Heart left ventricle (tissue), 16 donors: ENCODE measurements around the gene SP140L. TPM values are rescaled to one million over a fixed set of nuclear protein-coding genes. Genes with fewer than 3 reads are reported as not detected.

ENCODE experiments used
- ATAC-seq, 4 donors: fragments of 200-7000 bp; cut with Tn5 transposase; one replicate each; pipeline ENCODE4 v1.9.1; 2020 to 2022; ENCODE audit warnings: moderate library complexity in 4 of 4, mild to moderate bottlenecking in 3 of 4, moderate number of reproducible peaks in 1 of 4
- DNase-seq, 5 donors: peaks; one replicate each; pipeline ENCODE4 v3.0.0-alpha.2; 2020
- H3K27ac ChIP-seq, 12 donors: fragments of 200-600 bp; sonication (generic) in 4 of 12; one replicate each; pipeline versions ENCODE4 v1.5.0 to v1.8.0; 2016 to 2022; ENCODE audit warnings: mild to moderate bottlenecking in 2 of 12
- H3K27me3 ChIP-seq, 9 donors: fragments of 200-600 bp; sonication (generic) in 2 of 9; one replicate each; pipeline versions ENCODE4 v1.5.1 to v1.8.0; 2016 to 2022; ENCODE audit warnings: mild to moderate bottlenecking in 3 of 9
- H3K36me3 ChIP-seq, 9 donors: fragments of 200-600 bp; sonication (generic) in 2 of 9; one replicate each; pipeline versions ENCODE4 v1.5.0 to v1.8.0; 2018 to 2022; ENCODE audit warnings: mild to moderate bottlenecking in 2 of 9
- H3K4me1 ChIP-seq, 12 donors: fragments of 200-600 bp; sonication (generic) in 4 of 12; one replicate each; pipeline versions ENCODE4 v1.5.0 to v1.8.0; 2016 to 2022; ENCODE audit warnings: mild to moderate bottlenecking in 3 of 12
- H3K4me3 ChIP-seq, 12 donors: fragments of 200-600 bp; sonication (generic) in 4 of 12; one replicate each; pipeline versions ENCODE4 v1.5.0 to v1.8.0; 2017 to 2022; ENCODE audit warnings: mild to moderate bottlenecking in 9 of 12, moderate library complexity in 4 of 12
- H3K9me3 ChIP-seq, 12 donors: fragments of 200-600 bp; sonication (generic) in 4 of 12; one replicate each; pipeline versions ENCODE4 v1.5.0 to v1.8.0; 2016 to 2022; ENCODE audit warnings: mild to moderate bottlenecking in 1 of 12
- POLR2A ChIP-seq, 2 donors: fragments of 450-650 bp; IDR thresholded peaks; one replicate each; pipeline ENCODE4 v1.6.1; 2017; ENCODE audit warnings: antibody characterized with exemption in 2 of 2, mild to moderate bottlenecking in 2 of 2, moderate library complexity in 2 of 2
- WGBS, 4 donors: extraction: QIAGEN DNeasy Blood & Tissue Kit in 2 of 4; methylation state at CpG; one replicate each; pipeline versions ENCODE4 v1.1.5 to v1.1.7; 2013 to 2018; 5-methylcytosine and 5-hydroxymethylcytosine counted together
- intact Hi-C, 10 donors: fragments of 100-400 bp; cut with DNase I; formaldehyde crosslinking; loops; one replicate each; pipeline versions ENCODE4 v1.11.1 to v1.14.2; 2022
- polyA plus RNA-seq, 2 donors: library from polyadenylated mRNA; stranded (reverse); fragments of 200-250 nt; gene quantifications; one replicate each; pipeline ENCODE4 v1.2.3, GENCODE V29; 2013
- total RNA-seq, 9 donors: library from RNA; depleted of rRNA in 2 of 9; stranded (reverse); fragments of >200 nt in 2 of 9; fragmentation: NEBNext Ultra II Directional in 3 of 9; extraction: Animal tissue kit (Norgen Biotek cat#: 25700) in 3 of 9; gene quantifications; one replicate each; pipeline versions ENCODE4 v1.1.0 to v1.2.4, GENCODE V29; 2016 to 2023
- TF ChIP-seq, protein P1 (sequence below), 12 donors: fragments of 200-600 bp; sonication (generic) in 4 of 12; IDR thresholded peaks; one replicate each; pipeline versions ENCODE4 v1.5.0 to v1.8.0; 2018 to 2022; ENCODE audit warnings: antibody characterized with exemption in 12 of 12, mild to moderate bottlenecking in 5 of 12
- donor health status: ischemic (EF 13 %, LVEDD 7.1; RV severe dilation, severe dysfunction).
- donor health status: healthy with polysubstance abuse.
- donor health status: DM: no; HTN: yes; CAD: no.
- donor health status: DM: no; HTN: no; CAD: no.
- donor health status: ischemic (EF 25% LVEDD 6.9; RV normal size, moderate dysfunction).
- donor health status: ischemic (EF 25% LVEDD 5.7; RV mildly dilated, moderate dysfunction).
- donor health status: healthy.
- donor health status: DM: yes; HTN: yes; CAD: no.
- donor health status: ischemic (EF 35%, LVEDD 5.7; RV mildly dilated, moderate dysfunction).
- donor health status: nonischemic (EF 11% LVEDD 7.7; RV severe dilation, severe dysfunction).
- donor health status: DM: yes; HTN: yes; CAD: no.
- donor health status: PGD.
- donor health status: ischemic (EF 29% LVEDD 5.4; RV normal size, mild dysfunction).
- donor health status: nonischemic (EF 23%, LVEDD 6.1; RV moderate dilation, normal function).

Gene SP140L
- total and polyA plus RNA-seq, 11 donors = 2.5 to 17.6 (median 4.0) TPM

DNA sequence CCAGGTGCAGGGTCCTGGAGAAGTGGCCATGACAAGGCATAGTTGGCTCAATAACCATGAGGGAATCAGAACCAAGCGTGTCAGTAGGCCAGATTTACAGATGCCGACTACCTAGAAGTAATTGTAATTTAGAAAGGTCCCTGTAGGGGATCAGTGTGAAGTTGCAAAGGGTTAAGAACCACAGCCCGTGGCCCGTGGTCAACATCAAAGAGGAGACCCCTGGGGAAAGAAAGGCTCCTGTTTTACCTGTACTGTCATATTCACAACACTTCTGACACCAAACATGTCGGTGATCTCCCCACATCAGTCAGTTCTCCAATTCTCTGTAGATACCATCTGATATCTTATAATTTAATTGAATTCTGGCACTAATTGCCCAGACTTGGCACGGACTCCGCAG is 120.0 kb downstream of the SP140L start:
- Histone ChIP-seq H3K27ac (peak overlapping the region in 1 of 12 donors; percentile 28), H3K36me3 (peaks cover 0 to 99% (median 87%) of the 10 kb centered on the region in 9 donors), H3K9me3 (no peaks in the 10 kb centered on the region), H3K4me1 (peaks cover 0 to 60% (median 0%) of the 10 kb centered on the region in 12 donors), H3K4me3 (no peak overlapping the region), H3K27me3 (no peaks in the 10 kb centered on the region)
- TF ChIP-seq, protein P1, sequence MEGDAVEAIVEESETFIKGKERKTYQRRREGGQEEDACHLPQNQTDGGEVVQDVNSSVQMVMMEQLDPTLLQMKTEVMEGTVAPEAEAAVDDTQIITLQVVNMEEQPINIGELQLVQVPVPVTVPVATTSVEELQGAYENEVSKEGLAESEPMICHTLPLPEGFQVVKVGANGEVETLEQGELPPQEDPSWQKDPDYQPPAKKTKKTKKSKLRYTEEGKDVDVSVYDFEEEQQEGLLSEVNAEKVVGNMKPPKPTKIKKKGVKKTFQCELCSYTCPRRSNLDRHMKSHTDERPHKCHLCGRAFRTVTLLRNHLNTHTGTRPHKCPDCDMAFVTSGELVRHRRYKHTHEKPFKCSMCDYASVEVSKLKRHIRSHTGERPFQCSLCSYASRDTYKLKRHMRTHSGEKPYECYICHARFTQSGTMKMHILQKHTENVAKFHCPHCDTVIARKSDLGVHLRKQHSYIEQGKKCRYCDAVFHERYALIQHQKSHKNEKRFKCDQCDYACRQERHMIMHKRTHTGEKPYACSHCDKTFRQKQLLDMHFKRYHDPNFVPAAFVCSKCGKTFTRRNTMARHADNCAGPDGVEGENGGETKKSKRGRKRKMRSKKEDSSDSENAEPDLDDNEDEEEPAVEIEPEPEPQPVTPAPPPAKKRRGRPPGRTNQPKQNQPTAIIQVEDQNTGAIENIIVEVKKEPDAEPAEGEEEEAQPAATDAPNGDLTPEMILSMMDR (IDR thresholded peaks at IDR 0.05) = no peak
- TF ChIP-seq POLR2A (IDR thresholded peaks at IDR 0.05) = no peak
- DNase-seq (no peak), ATAC-seq (no peak)
- intact Hi-C loops = no loop called here
- 79 to 87% (median 86%) methylated on average over 7 of the region's 7 CpGs for whole genome bisulfite sequencing, 4 donors

DNA sequence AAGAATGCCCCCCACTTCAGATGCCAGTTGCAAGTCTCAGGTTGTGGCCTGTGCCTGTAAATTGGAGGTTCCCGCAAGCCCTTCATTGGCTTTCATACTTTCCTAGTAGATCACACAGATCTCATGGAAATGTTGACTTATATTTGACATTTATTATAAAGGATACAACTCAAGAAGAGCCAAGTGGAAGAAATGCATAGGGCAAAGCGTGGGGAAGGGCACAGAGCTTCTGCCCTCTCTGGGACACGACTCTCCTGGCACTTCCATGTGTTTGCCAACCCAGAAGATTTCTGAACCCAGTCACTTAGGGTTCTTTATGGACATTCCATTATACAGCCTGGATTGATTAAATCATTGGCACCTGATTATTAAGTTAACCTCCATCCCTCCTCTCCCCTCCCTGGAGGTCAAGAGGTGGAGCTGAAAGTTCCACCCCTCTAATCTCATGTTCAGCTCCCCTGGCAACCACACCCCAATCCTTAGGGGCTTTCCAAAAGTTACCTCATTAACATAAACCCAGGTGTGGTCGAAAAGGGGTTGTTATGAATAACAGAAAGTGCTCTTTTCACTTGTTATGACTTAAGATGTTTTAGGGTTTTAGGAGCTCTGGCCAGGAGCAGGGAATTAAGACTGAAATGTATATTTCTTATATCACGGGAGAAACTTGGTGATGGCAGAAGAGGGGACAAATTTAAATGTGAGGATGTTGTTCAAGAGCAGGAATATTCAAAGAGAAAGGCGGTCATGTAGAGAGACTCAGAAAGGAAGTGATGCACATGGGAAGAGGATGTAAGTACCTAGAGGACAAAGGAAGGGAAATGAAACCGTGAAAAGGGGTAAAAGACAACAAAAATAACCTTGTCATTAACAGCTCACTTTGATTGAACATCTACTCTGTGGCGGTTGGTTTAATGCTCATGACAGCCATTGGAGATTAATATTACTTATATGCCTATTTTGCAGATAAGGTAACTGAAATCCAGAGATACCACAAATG is 120.8 kb downstream of the SP140L start:
- intact Hi-C loops = no loop called here
- Histone ChIP-seq H3K27me3 (no peaks in the 10 kb centered on the region), H3K4me1 (peaks cover 0 to 53% (median 0%) of the 10 kb centered on the region in 12 donors), H3K36me3 (peaks cover 0 to 100% (median 94%) of the 10 kb centered on the region in 9 donors), H3K27ac (peak overlapping the region in 1 of 12 donors; percentile 28), H3K9me3 (no peaks in the 10 kb centered on the region), H3K4me3 (no peak overlapping the region)
- TF ChIP-seq, protein P1 (IDR thresholded peaks at IDR 0.05) = no peak
- TF ChIP-seq POLR2A (IDR thresholded peaks at IDR 0.05) = no peak
- DNase-seq = no peak
- peak in 1 of 4 donors; percentile 34 for ATAC-seq
- 81 to 83% (median 82%) methylated on average over 8 of the region's 8 CpGs for WGBS, 4 donors

DNA sequence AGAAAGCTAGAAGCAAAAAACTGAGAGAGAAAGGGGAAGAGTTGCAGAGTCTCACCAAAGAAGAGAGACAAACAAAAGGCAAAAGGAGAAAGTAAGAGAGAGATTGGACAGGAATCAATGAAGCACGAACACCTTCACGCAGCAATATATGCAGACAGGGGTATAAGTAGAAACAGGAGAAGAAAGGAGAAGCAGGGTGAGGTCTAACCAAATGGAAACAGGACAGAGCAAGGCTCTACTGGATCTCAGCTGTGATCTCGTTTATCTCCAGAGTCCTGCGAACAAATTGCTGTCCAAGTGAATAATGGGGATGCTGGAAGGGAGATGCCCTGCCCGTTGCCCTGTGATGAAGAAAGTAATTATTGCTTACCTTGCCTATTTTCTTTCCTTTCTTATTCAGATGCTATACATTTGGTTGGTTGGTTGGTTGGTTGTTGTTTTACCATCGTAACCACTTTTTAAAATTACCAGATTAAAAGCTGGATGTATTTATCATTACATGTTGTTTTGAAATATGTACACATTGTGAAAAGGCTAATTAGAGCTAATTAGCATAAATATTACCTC is 123.0 kb downstream of the SP140L start:
- intact Hi-C loops = loop anchor here in 1 of 10 donors (10.0 kb wide), 1 partner anchor 225 kb away; the partner anchor contains the start of gene SP140
- no peaks in the 10 kb centered on the region for H3K9me3 ChIP-seq
- H3K4me3 ChIP-seq = no peak overlapping the region
- no peak for DNase-seq
- WGBS, 4 donors = 89 to 94% (median 93%) methylated on average over 6 of the region's 6 CpGs
- peaks cover 0 to 41% (median 0%) of the 10 kb centered on the region in 12 donors for H3K4me1 ChIP-seq
- TF ChIP-seq, protein P1 (IDR thresholded peaks at IDR 0.05) = no peak
- no peak for TF ChIP-seq POLR2A (IDR thresholded peaks at IDR 0.05)
- no peaks in the 10 kb centered on the region for H3K27me3 ChIP-seq
- H3K36me3 ChIP-seq = peaks cover 0 to 98% (median 90%) of the 10 kb centered on the region in 9 donors
- no peak for ATAC-seq
- no peak overlapping the region for H3K27ac ChIP-seq

DNA sequence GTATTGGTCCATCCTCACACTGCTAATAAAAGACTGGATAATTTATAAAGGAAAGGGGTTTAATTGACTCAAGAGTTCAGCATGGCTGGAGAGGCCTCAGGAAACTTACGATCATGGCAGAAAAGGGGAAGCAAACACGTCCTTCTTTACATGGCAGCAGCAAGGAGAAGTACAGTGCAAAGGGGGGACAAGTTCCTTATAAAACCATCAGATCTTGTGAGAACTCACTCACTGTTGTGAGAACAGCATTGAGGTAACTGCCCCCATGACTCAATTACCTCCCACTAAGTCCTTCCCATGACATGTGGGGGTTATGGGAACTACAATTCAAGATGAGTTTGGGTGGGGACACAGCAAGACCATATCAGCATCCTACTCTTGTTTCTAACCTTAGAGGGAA is 126.0 kb downstream of the SP140L start:
- no peak for DNase-seq
- intact Hi-C loops = loop anchor here in 1 of 10 donors (10.0 kb wide), 1 partner anchor 228 kb away; the partner anchor contains the start of gene SP140
- no peak overlapping the region for H3K27ac ChIP-seq
- ATAC-seq = no peak
- no peaks in the 10 kb centered on the region for H3K27me3 ChIP-seq
- peaks cover 0 to 15% (median 0%) of the 10 kb centered on the region in 12 donors for H3K9me3 ChIP-seq
- peaks cover 0 to 98% (median 90%) of the 10 kb centered on the region in 9 donors for H3K36me3 ChIP-seq
- no peak for TF ChIP-seq POLR2A (IDR thresholded peaks at IDR 0.05)
- TF ChIP-seq, protein P1 (IDR thresholded peaks at IDR 0.05) = no peak
- no peak overlapping the region for H3K4me3 ChIP-seq
- H3K4me1 ChIP-seq = peaks cover 0 to 45% (median 0%) of the 10 kb centered on the region in 12 donors
- WGBS, 4 donors = 89 to 93% (median 92%) methylated on average over 2 of the region's 2 CpGs
